ENCODE results near the gene IPMK.
"Not testable (repeated sequence)": the region's sequence is repeated elsewhere in the genome, so short reads cannot be mapped to it uniquely, and the experiment has no call there.

Gene IPMK

GRCh38 chr10:58219875-58220274 is 47.8 kb downstream of the IPMK start:
- DNase-seq: no peak

GRCh38 chr10:58217612-58218011 is 50.1 kb downstream of the IPMK start:
- no peak for DNase-seq

- no peak for DNase-seq
Measured at GRCh38 chr10:58212622-58213021, 55.1 kb downstream of the IPMK start.

GRCh38 chr10:58210160-58210559 is 57.5 kb downstream of the IPMK start:
- DNase-seq: no peak

GRCh38 chr10:58209669-58210068 is 58.0 kb downstream of the IPMK start:
- no peak for DNase-seq

GRCh38 chr10:58206251-58206650 is 61.4 kb downstream of the IPMK start:
- DNase-seq: no peak

GRCh38 chr10:58201704-58202103 is 66.0 kb downstream of the IPMK start:
- no peak for DNase-seq

- no peak for DNase-seq
Measured at GRCh38 chr10:58189269-58189668, 78.4 kb downstream of the IPMK start.

- DNase-seq: no peak
Measured at GRCh38 chr10:58184120-58184670, 83.5 kb downstream of the IPMK start.

- DNase-seq: no peak
Measured at GRCh38 chr10:58180666-58181065, 87.0 kb downstream of the IPMK start.

GRCh38 chr10:58179238-58179637 is 88.5 kb downstream of the IPMK start:
- DNase-seq: no peak

- no peak for DNase-seq
Measured at GRCh38 chr10:58178811-58179210, 88.9 kb downstream of the IPMK start.

GRCh38 chr10:58177362-58177947 is 90.2 kb downstream of the IPMK start:
- DNase-seq: peak; percentile 18

- no peak for DNase-seq
Measured at GRCh38 chr10:58175990-58176900, 91.4 kb downstream of the IPMK start.

GRCh38 chr10:58174831-58175230 is 92.9 kb downstream of the IPMK start:
- DNase-seq: no peak

GRCh38 chr10:58173391-58173790 is 94.3 kb downstream of the IPMK start:
- no peak for DNase-seq

- DNase-seq: no peak
Measured at GRCh38 chr10:58171146-58171545, 96.5 kb downstream of the IPMK start.

GRCh38 chr10:58164517-58164916 is 103.2 kb downstream of the IPMK start:
- no peak for DNase-seq

GRCh38 chr10:58158806-58159205 is 108.9 kb downstream of the IPMK start:
- no peak for DNase-seq

- DNase-seq: no peak
Measured at GRCh38 chr10:58157076-58157766, 110.5 kb downstream of the IPMK start.

- DNase-seq: not testable (repeated sequence)
Measured at GRCh38 chr10:58155941-58156340, 111.8 kb downstream of the IPMK start.

GRCh38 chr10:58153751-58154150 is 113.9 kb downstream of the IPMK start:
- DNase-seq: no peak

GRCh38 chr10:58152673-58153263 is 114.9 kb downstream of the IPMK start:
- DNase-seq: peak; percentile 13
